ENCODE data around the gene LRRC43. TPM values are rescaled to one million over a fixed set of nuclear protein-coding genes. Genes with fewer than 3 reads are reported as not detected.

Gene LRRC43
- total RNA-seq, 2 donors from 2014 or later = 0.71 to 1.8 TPM

- Histone ChIP-seq H3K4me1 (no peaks in the 10 kb centered on the region), H3K4me3 (no peak overlapping the region), H3K9me3 (peaks cover 0 to 4% of the 10 kb centered on the region in 2 donors), H3K27me3 (no peaks in the 10 kb centered on the region), H3K27ac (no peak overlapping the region), H3K36me3 (no peaks in the 10 kb centered on the region)
- TF ChIP-seq, protein P1, sequence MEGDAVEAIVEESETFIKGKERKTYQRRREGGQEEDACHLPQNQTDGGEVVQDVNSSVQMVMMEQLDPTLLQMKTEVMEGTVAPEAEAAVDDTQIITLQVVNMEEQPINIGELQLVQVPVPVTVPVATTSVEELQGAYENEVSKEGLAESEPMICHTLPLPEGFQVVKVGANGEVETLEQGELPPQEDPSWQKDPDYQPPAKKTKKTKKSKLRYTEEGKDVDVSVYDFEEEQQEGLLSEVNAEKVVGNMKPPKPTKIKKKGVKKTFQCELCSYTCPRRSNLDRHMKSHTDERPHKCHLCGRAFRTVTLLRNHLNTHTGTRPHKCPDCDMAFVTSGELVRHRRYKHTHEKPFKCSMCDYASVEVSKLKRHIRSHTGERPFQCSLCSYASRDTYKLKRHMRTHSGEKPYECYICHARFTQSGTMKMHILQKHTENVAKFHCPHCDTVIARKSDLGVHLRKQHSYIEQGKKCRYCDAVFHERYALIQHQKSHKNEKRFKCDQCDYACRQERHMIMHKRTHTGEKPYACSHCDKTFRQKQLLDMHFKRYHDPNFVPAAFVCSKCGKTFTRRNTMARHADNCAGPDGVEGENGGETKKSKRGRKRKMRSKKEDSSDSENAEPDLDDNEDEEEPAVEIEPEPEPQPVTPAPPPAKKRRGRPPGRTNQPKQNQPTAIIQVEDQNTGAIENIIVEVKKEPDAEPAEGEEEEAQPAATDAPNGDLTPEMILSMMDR (IDR thresholded peaks at IDR 0.05) = peak in 1 of 2 donors; percentile 68
- DNase-seq (ENCODE audit: low spot score) = no peak
These were observed 8.1 kb downstream of the LRRC43 start for GRCh38 chr12:122190842-122191668.

GRCh38 chr12:122192441-122192840 is 9.5 kb downstream of the LRRC43 start:
- DNase-seq (ENCODE audit: low spot score) = no peak
- Histone ChIP-seq H3K9me3 (peaks cover 0 to 4% of the 10 kb centered on the region in 2 donors), H3K27ac (no peak overlapping the region), H3K4me1 (no peaks in the 10 kb centered on the region), H3K36me3 (no peaks in the 10 kb centered on the region), H3K27me3 (no peaks in the 10 kb centered on the region), H3K4me3 (no peak overlapping the region)
- TF ChIP-seq, protein P1 (IDR thresholded peaks at IDR 0.05) = no peak

DNA sequence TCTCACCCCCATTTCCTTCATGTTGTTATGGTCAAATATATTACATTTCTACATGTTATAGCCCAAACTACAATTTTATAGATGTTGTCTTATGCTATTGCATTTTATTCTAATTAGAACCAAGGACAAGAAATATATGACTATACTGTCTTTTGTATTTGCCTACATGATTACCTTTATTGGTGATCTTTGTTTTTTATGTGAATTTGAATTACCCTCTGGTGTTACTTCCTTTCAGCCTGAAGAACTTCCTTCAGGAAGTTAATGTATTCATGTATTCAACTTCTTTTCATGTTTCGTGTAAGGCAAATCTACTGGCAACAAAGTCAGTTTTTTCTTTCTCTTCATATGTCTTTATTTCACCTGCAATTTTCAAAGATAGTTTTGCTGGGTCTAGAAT is 11.9 kb downstream of the LRRC43 start:
- Histone ChIP-seq H3K4me3 (no peak overlapping the region), H3K4me1 (no peaks in the 10 kb centered on the region), H3K27ac (no peak overlapping the region), H3K27me3 (no peaks in the 10 kb centered on the region), H3K36me3 (no peaks in the 10 kb centered on the region), H3K9me3 (peaks cover 0 to 4% of the 10 kb centered on the region in 2 donors)
- DNase-seq (ENCODE audit: low spot score) = no peak
- TF ChIP-seq, protein P1 (IDR thresholded peaks at IDR 0.05) = no peak

DNA sequence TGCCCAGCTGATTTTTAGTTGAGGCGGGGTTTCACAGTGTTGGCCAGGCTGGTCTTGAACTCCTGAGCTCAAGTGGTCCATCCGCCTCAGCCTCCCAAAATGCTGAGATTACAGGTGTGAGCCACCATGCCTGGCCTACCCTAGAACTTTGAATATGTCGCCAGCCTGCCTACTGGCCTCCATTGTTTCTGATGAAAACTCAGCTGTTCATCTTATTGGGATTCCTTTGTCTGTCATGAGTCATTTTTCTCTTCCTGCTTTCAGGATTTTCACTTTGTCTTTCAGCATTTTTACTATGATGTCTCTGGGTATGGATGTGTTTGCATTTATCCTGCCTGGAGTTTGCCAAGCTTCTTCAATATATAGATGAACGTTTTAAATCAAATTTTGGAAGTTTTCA is 12.5 kb downstream of the LRRC43 start:
- TF ChIP-seq, protein P1 (IDR thresholded peaks at IDR 0.05) = no peak

GRCh38 chr12:122197612-122197966 is 14.7 kb downstream of the LRRC43 start:
- TF ChIP-seq, protein P1 (IDR thresholded peaks at IDR 0.05) = no peak
- H3K4me3 ChIP-seq = no peak overlapping the region
- no peaks in the 10 kb centered on the region for H3K4me1 ChIP-seq
- peaks cover 0 to 4% of the 10 kb centered on the region in 2 donors for H3K9me3 ChIP-seq
- DNase-seq (ENCODE audit: low spot score) = no peak
- no peak overlapping the region for H3K27ac ChIP-seq
- peaks cover 0 to under 1% of the 10 kb centered on the region in 2 donors for H3K27me3 ChIP-seq
- H3K36me3 ChIP-seq = no peaks in the 10 kb centered on the region

More for the DNA sequence above, 12.5 kb downstream of the LRRC43 start:
- Histone ChIP-seq H3K4me1 (no peaks in the 10 kb centered on the region), H3K27ac (no peak overlapping the region), H3K4me3 (no peak overlapping the region), H3K9me3 (peaks cover 0 to 4% of the 10 kb centered on the region in 2 donors), H3K27me3 (no peaks in the 10 kb centered on the region), H3K36me3 (no peaks in the 10 kb centered on the region)
- no peak for DNase-seq (ENCODE audit: low spot score)
